ENCODE measurements around the gene FUNDC1.

Gene FUNDC1

GRCh38 chrX:44474410-44474809 lies 68.2 kb downstream of the FUNDC1 start:
- DNase-seq = no peak

All from cortex of kidney (tissue), 1 donor.